Inflammatory macrophage treated with lipopolysaccharide for 1 hour (primary cell): Measurements from ENCODE around the gene GAB1.

Source experiments
- DNase-seq, 2 donors: peaks; one replicate each; pipeline ENCODE4 v3.0.0-alpha.2; 2020 to 2022

GAB1 gene

GRCh38 chr4:143512978-143513313, 176.3 kb downstream of the GAB1 start:
- peak in 1 of 2 donors; percentile 83 for DNase-seq

- DNase-seq = peak; percentile 98
Observed at GRCh38 chr4:143513314-143514168, 176.9 kb downstream of the GAB1 start, which contains the start of gene SMARCA5. Gene SMARCA5, plus strand, starts transcription at chr4:143513702. Its CDS starts 223 bp downstream, at chr4:143513925.

- peak in 1 of 2 donors; percentile 27 for DNase-seq
Observed at GRCh38 chr4:143514169-143514495, 177.5 kb downstream of the GAB1 start.

GRCh38 chr4:143514497-143514896, 177.8 kb downstream of the GAB1 start:
- DNase-seq = peak; percentile 25 to 50

- DNase-seq = peak in 1 of 2 donors; percentile 21
Observed at GRCh38 chr4:143514901-143515300, 178.2 kb downstream of the GAB1 start.

- no peak for DNase-seq
Observed at GRCh38 chr4:143515905-143516304, 179.2 kb downstream of the GAB1 start.

GRCh38 chr4:143517764-143518163, 181.1 kb downstream of the GAB1 start:
- DNase-seq = no peak
